Transverse colon (tissue), 4 donors: ENCODE measurements around the gene ITGA11. TPM values are rescaled to one million over a fixed set of nuclear protein-coding genes. Genes with fewer than 3 reads are reported as not detected.

Source experiments
- DNase-seq: peaks from one replicate; pipeline ENCODE4 v3.0.0-alpha.2; 2019
- H3K27ac ChIP-seq, 4 donors: fragments of 200-600 bp; sonication (generic); 2 replicates each; pipeline ENCODE4 v1.5.1; 2016 to 2018; ENCODE audit warnings: inconsistent platforms in 4 of 4
- H3K27me3 ChIP-seq: fragments of 200-600 bp; sonication (generic); 2 replicates; pipeline ENCODE4 v1.5.1; 2017; ENCODE audit warnings: inconsistent platforms
- H3K36me3 ChIP-seq, 4 donors: fragments of 200-600 bp; sonication (generic); 2 replicates each; pipeline ENCODE4 v1.5.1; 2017 to 2019; ENCODE audit warnings: inconsistent platforms in 4 of 4
- H3K4me1 ChIP-seq, 4 donors: fragments of 200-600 bp; sonication (generic); 2 replicates each; pipeline ENCODE4 v1.5.1; 2017 to 2020; ENCODE audit warnings: inconsistent platforms in 4 of 4
- H3K4me3 ChIP-seq, 4 donors: fragments of 200-600 bp; sonication (generic); 1 replicate in 1 of 4; 2 replicates in 3 of 4; pipeline versions ENCODE4 v1.5.1 to v1.6.1; 2017 to 2019; ENCODE audit warnings: inconsistent platforms in 4 of 4
- H3K9me3 ChIP-seq, 2 donors: fragments of 200-600 bp; sonication (generic); 2 replicates each; pipeline ENCODE4 v1.5.1; 2017 to 2019; ENCODE audit warnings: inconsistent platforms in 2 of 2
- CTCF ChIP-seq, 5 experiments: fragments of 200-600 bp in 3 of 5; fragments of 450-650 bp in 2 of 5; sonication (generic) in 3 of 5; IDR thresholded peaks; 1 replicate in 2 of 5; 2 replicates in 3 of 5; pipeline ENCODE4 v1.5.1; 2016 to 2017; ENCODE audit warnings: antibody characterized with exemption in 5 of 5, inconsistent platforms in 3 of 5, mild to moderate bottlenecking in 2 of 5, moderate library complexity in 1 of 5
- EP300 ChIP-seq: sonication (generic); formaldehyde crosslinking; IDR thresholded peaks from one replicate; pipeline ENCODE4 v1.6.1; 2017; ENCODE audit warnings: antibody characterized with exemption, low read depth
- POLR2A ChIP-seq: fragments of 450-650 bp; IDR thresholded peaks from one replicate; pipeline ENCODE4 v1.6.1; 2016; ENCODE audit warnings: antibody characterized with exemption, mild to moderate bottlenecking, moderate library complexity
- POLR2AphosphoS5 ChIP-seq, 3 donors: sonication (generic); formaldehyde crosslinking; IDR thresholded peaks; one replicate each; pipeline ENCODE4 v1.6.1; 2016; ENCODE audit warnings: antibody characterized with exemption in 3 of 3
- WGBS, 2 donors: methylation state at CpG; one replicate each; pipeline ENCODE4 v1.1.5; 2018; ENCODE audit warnings: low coverage in 1 of 2; 5-methylcytosine and 5-hydroxymethylcytosine counted together
- in situ Hi-C, 4 donors: fragments of 200-750 bp; cut with MboI; loops; one replicate each; pipeline versions ENCODE4 v1.15.0 to v1.15.1; 2017; ENCODE audit warnings: low sequenced_read_pairs in 3 of 4, low pct_ligation_motif_present in 1 of 4, low pct_unique_long_range_greater_than_20kb in 1 of 4
- intact Hi-C: fragments of 100-400 bp; cut with DNase I; formaldehyde crosslinking; loops from one replicate; pipeline ENCODE4 v1.15.1; 2023; ENCODE audit warnings: low total_unique reads
- total RNA-seq, 4 donors: library from RNA; depleted of rRNA; stranded (reverse); fragments of >200 nt; gene quantifications; one replicate each; pipeline ENCODE4 v1.1.0, GENCODE V29; 2016

Gene ITGA11
- total RNA-seq, 4 donors from 2014 or later, result 0.37 to 3.2 (median 1.1) TPM

GRCh38 chr15:68405378-68406250 is 26.3 kb downstream of the ITGA11 start:
- Histone ChIP-seq H3K4me1 (no peaks in the 10 kb centered on the region), H3K9me3 (no peaks in the 10 kb centered on the region), H3K27ac (no peak overlapping the region), H3K4me3 (no peak overlapping the region), H3K27me3 (no peaks in the 10 kb centered on the region), H3K36me3 (no peaks in the 10 kb centered on the region)
- TF ChIP-seq CTCF (IDR thresholded peaks at IDR 0.05), result no peak
- no peak for TF ChIP-seq POLR2AphosphoS5 (IDR thresholded peaks at IDR 0.05)
- no peak for TF ChIP-seq EP300
- TF ChIP-seq POLR2A, result no peak
- 72 to 79% methylated on average over 4 to 13 of the region's 13 CpGs for WGBS, 2 donors
- intact Hi-C loops, result no loop called here
- no peak for DNase-seq
- in situ Hi-C loops, result no loop called here

- 79 to 82% methylated on average over 8 to 12 of the region's 12 CpGs for WGBS, 2 donors
- peaks cover 0 to 5% (median 0%) of the 10 kb centered on the region in 4 donors for H3K4me1 ChIP-seq
- H3K36me3 ChIP-seq, result no peaks in the 10 kb centered on the region
- no peaks in the 10 kb centered on the region for H3K9me3 ChIP-seq
- intact Hi-C loops, result no loop called here
- no peak overlapping the region for H3K4me3 ChIP-seq
- no peak for DNase-seq
- in situ Hi-C loops, result no loop called here
- TF ChIP-seq POLR2A (no peak), EP300 (no peak), CTCF (IDR thresholded peaks at IDR 0.05) (no peak), POLR2AphosphoS5 (IDR thresholded peaks at IDR 0.05) (no peak)
- no peak overlapping the region for H3K27ac ChIP-seq
- no peaks in the 10 kb centered on the region for H3K27me3 ChIP-seq
Measured at GRCh38 chr15:68404056-68404798, 27.7 kb downstream of the ITGA11 start.

DNA sequence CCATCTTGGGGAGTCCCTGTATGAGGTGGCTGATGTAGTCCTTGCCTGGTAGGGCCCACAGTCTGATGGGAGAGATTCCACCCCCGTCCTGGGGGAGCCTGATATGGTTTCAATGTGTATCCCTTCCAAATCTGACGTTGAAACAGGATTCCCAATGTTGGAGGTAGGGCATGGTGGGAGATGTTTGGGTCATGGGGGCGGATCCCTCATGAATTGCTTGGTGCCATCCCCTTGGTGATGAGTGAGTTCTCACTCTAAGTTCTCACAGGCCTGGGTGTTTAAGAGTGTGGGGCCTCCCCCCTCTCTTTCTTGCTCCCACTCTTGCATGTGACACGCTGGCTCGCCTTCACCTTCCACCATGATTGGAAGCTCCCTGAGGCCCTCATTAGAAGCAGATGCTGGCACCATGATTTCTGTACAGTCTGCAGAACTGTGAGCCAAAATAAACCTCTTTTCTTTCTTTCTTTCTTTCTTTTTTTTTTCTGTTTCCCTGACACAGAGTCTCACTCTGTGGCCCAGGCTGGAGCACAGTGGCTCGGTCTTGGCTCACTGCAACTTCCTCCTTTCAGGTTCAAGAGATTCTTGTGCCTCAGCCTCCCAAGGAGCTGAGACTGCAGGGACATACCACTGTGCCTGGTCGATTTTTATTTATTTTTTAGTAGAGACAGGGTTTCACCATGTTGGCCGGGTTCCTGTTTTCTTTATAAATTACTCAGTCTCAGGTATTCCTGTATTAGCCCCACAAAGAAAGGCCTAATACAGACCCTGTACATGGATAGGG is 28.6 kb downstream of the ITGA11 start:
- no peaks in the 10 kb centered on the region for H3K9me3 ChIP-seq
- 80 to 100% methylated on average over 3 to 8 of the region's 8 CpGs for WGBS, 2 donors
- no peak overlapping the region for H3K4me3 ChIP-seq
- intact Hi-C loops (no loop called here), in situ Hi-C loops (no loop called here)
- DNase-seq, result no peak
- H3K27ac ChIP-seq, result no peak overlapping the region
- no peaks in the 10 kb centered on the region for H3K36me3 ChIP-seq
- peaks cover 0 to 5% (median 0%) of the 10 kb centered on the region in 4 donors for H3K4me1 ChIP-seq
- TF ChIP-seq CTCF (IDR thresholded peaks at IDR 0.05), result no peak
- H3K27me3 ChIP-seq, result no peaks in the 10 kb centered on the region
